NCI-H128 (cell line): ENCODE data around the gene ETS1.

ENCODE experiments used
- DNase-seq: peaks from one replicate; lab custom pipeline; 2025; ENCODE audit not compliant: unreplicated experiment; lab: John Stamatoyannopoulos, UW

Gene ETS1

GRCh38 chr11:128572965-128573364, 14.4 kb downstream of the ETS1 start:
- no peak for DNase-seq

GRCh38 chr11:128570632-128571031, 16.7 kb downstream of the ETS1 start:
- DNase-seq: no peak

DNA sequence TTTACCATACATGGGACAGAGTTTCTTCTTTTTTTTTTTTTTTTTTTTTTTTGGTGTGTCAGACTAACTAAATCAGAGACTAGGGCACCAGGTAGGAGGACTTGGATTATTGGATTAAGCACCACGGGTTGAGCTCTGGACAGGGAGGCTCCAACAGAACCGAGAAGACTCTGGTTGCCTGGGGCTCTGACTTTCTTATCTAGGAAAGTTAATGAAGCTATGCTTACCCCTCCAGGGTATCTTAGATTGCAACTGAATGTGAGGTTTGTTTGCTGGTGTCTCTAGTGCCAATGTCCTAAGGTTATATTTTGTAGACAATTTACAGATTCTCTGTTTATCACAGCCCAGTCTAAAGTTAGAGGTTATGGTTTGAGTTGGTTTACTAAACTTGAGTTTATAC, 18.1 kb downstream of the ETS1 start:
- DNase-seq: no peak

DNA sequence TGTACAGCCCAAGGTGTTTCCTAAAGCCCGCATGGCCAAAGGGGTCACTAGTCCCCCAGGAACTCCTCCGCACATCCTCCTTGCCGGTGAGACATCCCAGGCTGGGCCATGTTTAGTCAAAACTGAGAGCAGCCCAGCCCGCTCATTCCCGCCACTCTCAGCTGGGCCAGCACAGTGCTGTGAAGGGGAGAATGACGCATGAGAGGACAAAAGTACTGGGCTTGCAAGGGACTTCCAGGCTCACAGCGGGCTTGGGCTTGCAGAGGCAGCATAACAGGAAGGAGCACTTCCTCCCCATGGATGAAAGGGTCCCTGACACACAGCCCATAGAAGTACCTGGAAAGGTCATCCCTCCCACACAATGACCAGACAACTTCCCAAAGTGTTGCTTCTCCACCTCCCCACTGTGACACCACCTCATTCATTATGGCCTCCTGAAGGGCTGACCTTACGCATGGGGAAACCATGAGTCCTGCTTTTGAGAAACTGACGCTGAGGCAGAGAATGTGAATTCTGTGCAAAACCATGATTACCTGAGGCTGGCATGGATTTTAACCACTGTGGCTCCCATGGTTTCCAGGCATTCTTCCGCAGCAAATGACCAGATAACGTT, 19.1 kb downstream of the ETS1 start:
- no peak for DNase-seq

GRCh38 chr11:128567130-128567529, 20.2 kb downstream of the ETS1 start:
- no peak for DNase-seq

- DNase-seq: no peak
Measured at GRCh38 chr11:128565881-128566280, 21.5 kb downstream of the ETS1 start.

DNA sequence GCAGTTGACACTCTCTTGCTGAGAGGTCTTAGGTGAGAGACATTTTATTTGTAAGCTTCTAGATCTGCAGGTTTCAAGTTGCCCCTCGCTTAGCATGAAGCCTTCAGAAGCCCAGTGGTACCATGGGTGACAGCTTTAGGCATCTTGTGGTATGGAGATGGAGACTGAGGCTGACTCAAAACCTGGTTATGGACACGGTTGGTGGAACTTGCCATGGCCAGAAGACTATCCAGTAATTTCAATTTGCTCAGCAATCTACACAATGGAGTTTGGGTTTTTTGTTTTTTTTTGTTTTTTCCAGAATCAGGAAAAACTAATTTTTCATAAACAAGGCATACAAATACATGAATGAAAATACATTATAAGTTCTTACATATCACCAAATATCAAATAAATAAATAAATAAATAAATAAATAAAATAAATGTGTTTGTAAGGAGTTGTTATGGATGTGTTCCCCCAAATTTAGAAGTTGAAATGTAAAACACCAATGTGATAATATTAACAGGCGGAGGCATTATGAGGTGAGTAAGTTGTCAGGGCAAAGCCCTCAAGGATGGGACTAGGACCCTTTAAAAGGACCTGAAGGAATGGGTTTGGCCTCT, 22.6 kb downstream of the ETS1 start:
- no peak for DNase-seq

DNA sequence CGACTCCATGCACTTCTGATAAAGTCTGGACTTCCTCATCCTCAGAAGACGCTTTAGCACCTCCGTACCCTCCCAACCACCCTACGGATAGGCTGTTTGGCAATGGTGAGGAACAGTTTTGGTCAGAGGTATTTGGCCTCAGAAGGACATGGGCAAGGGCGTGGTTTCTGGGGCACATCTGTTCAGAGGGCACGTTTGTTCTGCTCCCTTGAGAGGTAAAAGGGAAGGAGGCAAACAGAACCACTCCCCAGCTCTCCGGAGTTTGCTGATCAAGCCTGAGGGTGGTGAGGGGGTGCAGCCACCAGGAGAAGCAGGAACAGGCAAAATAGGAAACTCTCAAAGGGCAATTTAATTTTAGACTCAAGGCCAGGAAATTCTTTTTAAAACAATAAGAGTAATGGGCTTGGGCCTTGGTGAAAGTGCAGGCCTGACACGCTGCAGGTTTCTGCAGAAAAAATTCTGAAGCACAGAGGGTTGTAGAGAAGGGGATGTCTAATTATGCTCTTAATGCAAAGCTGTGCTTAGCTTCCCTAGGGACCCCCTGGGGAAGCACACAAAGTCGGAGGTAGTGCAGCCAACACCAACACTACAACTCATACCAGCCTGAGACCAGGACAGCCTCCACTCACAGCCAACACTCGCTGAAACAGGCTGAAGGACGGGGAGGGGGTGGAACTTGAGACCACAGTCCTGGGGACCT, 23.3 kb downstream of the ETS1 start:
- no peak for DNase-seq

GRCh38 chr11:128563308-128563707, 24.1 kb downstream of the ETS1 start:
- DNase-seq: no peak

- no peak for DNase-seq
Measured at GRCh38 chr11:128559496-128560103, 27.8 kb downstream of the ETS1 start.

- DNase-seq: no peak
Measured at GRCh38 chr11:128555606-128556005, 31.8 kb downstream of the ETS1 start.

DNA sequence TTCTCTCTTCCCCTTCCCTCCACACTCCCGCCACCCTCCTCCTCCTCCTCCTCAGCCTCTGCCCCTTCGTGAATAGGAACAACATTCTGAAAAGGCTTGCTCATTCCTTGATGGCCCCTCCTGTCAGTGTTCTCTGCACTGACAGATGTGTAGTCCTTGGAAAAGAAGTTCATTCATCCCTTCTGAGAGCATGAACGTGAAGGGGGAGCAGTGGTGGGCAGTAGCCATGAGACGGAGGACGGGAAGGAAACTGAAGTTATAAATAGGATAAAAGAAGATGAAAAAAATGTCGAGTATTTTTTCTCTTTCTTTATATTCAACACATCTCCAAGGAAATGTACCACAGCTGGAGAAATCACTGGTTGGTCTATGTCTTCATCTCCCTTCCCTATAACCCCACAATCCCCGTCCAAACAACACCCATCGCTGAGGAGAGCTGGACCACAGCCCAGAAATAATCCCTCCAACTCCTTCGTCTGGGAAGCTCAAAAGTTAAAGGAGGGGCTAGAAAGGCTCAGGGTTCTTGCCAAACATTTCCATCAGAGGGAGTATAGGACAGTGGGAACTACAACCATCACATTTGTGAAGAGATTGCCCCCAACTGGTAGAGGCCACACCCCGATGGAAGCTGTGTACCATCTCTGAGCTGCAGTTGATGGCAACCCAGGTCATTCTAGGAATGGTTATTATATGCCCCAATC, 33.5 kb downstream of the ETS1 start:
- no peak for DNase-seq

DNA sequence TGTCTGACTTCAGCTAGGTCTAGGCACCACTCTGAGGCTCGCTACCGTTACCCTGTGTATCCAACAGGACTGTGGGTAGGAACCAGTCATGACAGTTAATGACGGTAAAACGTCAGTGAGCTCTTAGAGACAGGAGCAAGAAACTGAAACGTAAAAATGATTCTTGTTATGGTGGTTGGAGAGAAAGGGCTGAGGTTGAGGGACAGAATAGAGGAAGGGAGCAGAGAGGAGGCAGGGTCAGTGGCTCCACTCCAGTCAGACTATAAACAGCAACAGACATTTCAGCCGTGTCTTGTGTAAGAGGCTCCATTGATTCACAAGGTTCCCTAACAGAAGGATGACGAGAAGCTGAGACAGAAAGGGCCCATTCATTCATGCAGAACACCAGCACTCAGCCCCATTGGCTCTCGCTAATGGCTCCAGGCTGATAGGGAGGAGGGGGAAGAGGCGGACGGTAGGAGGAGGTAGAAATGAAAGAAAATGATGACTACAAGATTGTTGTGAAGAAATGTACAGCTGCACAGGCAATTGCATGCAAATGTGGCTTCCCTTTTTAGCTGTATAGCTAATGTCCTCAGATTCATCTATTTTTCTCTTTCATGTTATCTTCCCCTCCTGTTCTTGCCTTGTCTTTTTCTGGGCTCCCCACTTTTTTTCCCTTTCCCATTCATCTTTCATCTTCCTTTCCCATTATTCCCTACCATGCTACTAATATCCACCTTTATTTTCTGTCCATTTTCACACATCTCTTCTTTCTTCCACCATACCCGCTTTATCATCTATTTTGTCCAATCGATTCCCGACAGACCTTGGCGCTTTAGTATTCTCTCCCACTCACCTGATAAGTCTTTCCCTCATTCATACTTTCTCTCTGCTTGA, 34.3 kb downstream of the ETS1 start:
- DNase-seq: no peak

DNA sequence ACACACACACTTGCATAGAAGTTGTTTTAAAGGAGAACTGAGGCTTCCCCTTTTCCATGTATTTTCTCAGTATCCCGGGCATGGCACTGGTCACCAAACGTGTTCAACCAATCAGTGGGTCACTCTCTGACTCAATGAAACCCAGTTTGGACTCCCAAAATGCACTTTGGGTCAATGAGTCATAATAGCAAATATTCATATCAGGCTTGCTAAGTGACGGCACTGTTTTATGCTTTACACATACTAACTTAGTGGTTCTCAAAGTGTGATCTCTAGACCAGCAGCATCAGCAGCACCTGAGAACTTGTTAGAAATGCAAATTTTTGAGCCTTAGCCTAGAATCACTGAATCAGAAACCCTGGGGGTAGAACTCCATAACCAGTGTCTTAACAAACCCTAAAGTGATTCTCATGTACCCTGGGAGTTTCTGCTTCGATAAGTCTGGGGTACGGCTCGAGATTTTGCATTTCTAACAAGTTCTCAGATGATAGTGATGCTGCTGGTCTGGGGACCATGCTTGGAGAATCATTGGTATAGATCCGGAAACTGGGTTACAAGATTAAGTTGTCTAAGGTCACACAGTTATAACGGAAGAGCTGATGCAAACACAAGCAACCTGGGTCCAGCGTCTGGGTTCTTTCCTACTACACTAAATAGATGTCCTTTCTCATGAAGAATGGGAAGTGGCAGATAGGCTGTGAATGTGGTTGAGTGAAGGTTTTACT, 35.6 kb downstream of the ETS1 start:
- DNase-seq: no peak

DNA sequence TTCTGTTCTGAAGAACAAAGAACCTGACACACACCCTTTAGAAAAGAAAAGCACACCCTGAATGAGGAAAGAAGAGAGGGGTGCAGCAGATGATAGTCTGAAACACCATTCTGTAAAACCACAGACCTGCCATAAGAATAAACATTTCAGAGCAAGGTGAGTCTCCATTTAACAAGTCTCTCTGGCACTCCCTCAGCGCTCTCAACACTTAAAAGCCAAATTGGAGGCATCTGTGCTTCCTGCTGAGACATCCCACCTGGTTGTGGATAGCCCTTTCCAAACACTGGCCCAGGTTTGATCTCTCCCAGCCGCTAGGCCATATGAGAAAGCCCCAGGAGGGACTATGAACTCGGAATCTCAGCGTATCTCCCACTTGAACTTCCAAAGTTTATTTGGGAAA, 36.3 kb downstream of the ETS1 start:
- DNase-seq: no peak

DNA sequence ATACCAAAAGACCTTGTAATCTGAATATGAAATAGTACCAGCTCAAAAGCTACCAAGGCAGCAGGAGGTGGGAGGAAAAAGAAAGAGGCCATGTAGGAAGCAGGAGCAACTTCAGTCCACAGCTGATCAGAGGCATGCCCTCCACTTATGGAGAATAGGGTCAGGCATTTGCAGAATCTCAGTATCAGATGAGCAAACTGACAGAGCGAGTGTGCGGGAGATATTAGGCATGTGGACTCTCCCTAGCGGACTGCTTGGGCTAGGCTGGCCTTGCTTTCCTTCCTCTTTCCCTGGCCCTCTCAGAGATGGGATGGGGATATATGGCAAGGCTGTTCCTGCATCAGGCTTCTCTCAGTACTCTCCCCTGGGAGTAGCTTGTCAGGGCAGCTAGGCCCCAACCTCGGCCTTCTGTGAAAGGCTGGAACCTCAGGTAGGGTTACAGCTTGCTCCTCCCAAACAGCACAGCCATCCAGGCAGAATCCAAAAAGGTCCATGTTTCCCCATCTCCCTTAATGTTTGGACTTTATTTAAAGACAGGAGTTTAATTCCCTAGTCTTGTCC, 37.0 kb downstream of the ETS1 start:
- DNase-seq: no peak

- DNase-seq: no peak
Measured at GRCh38 chr11:128549256-128549944, 38.0 kb downstream of the ETS1 start.

DNA sequence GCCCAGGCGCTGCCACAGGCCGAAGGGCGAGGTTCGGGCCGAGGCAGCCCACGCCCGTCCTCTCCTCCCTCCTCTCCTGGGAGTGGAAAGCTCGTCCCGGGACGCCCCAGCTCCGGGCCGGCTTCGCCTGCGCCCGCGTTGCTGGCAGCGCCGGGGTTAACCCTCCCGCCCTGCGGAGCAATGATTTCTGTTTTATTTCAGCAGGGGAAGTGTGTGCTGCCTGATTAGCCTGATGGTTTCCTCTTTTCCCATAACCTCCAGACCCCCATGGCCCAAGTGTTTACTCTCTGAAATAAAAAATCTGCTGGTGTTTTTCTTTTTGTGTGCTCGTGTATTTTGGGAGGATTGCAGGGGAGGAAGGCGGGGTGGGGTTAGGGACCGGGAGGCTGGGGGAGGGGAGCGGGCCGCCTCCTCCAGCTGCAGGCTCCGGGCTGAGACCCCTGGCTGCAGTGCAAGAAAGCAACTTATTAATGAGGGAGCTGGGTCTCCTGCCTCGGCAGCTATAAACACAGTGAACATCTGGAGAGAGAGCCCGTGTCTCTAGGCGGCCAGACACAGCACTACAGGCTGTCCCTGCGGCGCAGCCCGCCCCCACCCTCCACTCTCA, 38.6 kb downstream of the ETS1 start:
- DNase-seq: no peak
